Endothelial cell of umbilical vein (primary cell): ENCODE data around the gene TMEM62. TPM values are rescaled to one million over a fixed set of nuclear protein-coding genes. Genes with fewer than 3 reads are reported as not detected.

Source experiments
- BruUV-seq: library from RNA; stranded (reverse); fragments of 400-500 nt; replicated peaks from 2 replicates; lab custom pipeline; 2021; lab: Mats Ljungman, UMichigan
- CTCF ChIA-PET: fragments of 300-600, 350-600 bp; sonication (Branson Sonifier 250); formaldehyde crosslinking; loops from one replicate; lab custom pipeline; 2021; ENCODE audit warnings: antibody characterized with exemption, inconsistent platforms; lab: Charles Lee
- POLR2A ChIA-PET: fragments of 300-600, 350-600 bp; sonication (Branson Sonifier 250); formaldehyde crosslinking; loops from one replicate; lab custom pipeline; 2021; ENCODE audit warnings: antibody characterized with exemption, inconsistent platforms; lab: Charles Lee
- DNase-seq: peaks from one replicate; pipeline ENCODE4 v3.0.0-alpha.2; 2011; ENCODE audit warnings: low read depth, low spot score
- FAIRE-seq: peaks from 2 replicates; lab custom pipeline; 2011; peaks lifted over from hg19 to GRCh38; lab: Jason Lieb, UNC
- H2AFZ ChIP-seq: 2 replicates; pipeline ENCODE4 v1.6.0; 2012; ENCODE audit warnings: low read depth, low read length, control low read depth, inconsistent platforms
- H3K27ac ChIP-seq: 2 replicates; pipeline ENCODE4 v1.5.1; 2011; ENCODE audit warnings: low read depth, mild to moderate bottlenecking, control low read depth, low read length, moderate library complexity; ENCODE audit not compliant: insufficient read depth
- H3K27me3 ChIP-seq, 2 experiments: 2 replicates each; pipeline versions ENCODE4 v1.6.0 to v1.6.1; 2011; ENCODE audit warnings: low read length in 2 of 2, mixed read lengths in 1 of 2; ENCODE audit not compliant: control insufficient read depth in 2 of 2, insufficient read depth in 2 of 2
- H3K36me3 ChIP-seq, 2 experiments: 2 replicates in 1 of 2; 3 replicates in 1 of 2; pipeline ENCODE4 v1.5.1; 2011; ENCODE audit warnings: low read length in 2 of 2, mild to moderate bottlenecking in 1 of 2, moderate library complexity in 1 of 2; ENCODE audit not compliant: control insufficient read depth in 2 of 2, insufficient read depth in 2 of 2; ENCODE audit errors: extremely low read depth in 1 of 2
- H3K4me1 ChIP-seq: 3 replicates; pipeline ENCODE4 v1.5.1; 2011; ENCODE audit warnings: mild to moderate bottlenecking, low read length; ENCODE audit not compliant: control insufficient read depth, insufficient read depth; ENCODE audit errors: extremely low read depth
- H3K4me2 ChIP-seq: 2 replicates; pipeline ENCODE4 v1.6.1; 2011; ENCODE audit warnings: low read length, control low read depth, mixed read lengths; ENCODE audit not compliant: insufficient read depth
- H3K4me3 ChIP-seq, 3 experiments: fragments of 200-600 bp in 1 of 3; sonication (generic), shearing (Covaris generic) in 1 of 3; replicated peaks in 1 of 3; 2 replicates each; pipeline ENCODE4 v1.5.1; 2011 to 2016; ENCODE audit warnings: control low read depth in 3 of 3, low read length in 3 of 3, mild to moderate bottlenecking in 2 of 3, inconsistent platforms in 1 of 3, low read depth in 1 of 3, moderate library complexity in 1 of 3; ENCODE audit not compliant: insufficient read depth in 1 of 3
- H3K79me2 ChIP-seq: 2 replicates; pipeline ENCODE4 v1.6.0; 2012; ENCODE audit warnings: low read length, inconsistent platforms; ENCODE audit not compliant: control insufficient read depth, insufficient read depth
- H3K9ac ChIP-seq: replicated peaks from 2 replicates; pipeline ENCODE3; 2011; ENCODE audit warnings: low read length, control low read depth; ENCODE audit not compliant: insufficient read depth; ENCODE audit errors: extremely low read depth
- H3K9me1 ChIP-seq: replicated peaks from 3 replicates; pipeline ENCODE4 v1.6.0; 2011; ENCODE audit warnings: mild to moderate bottlenecking, low read length; ENCODE audit not compliant: control insufficient read depth, insufficient read depth; ENCODE audit errors: extremely low read depth
- H3K9me3 ChIP-seq: replicated peaks from 2 replicates; pipeline ENCODE4 v1.5.1; 2012; ENCODE audit warnings: low read length, inconsistent platforms; ENCODE audit not compliant: control insufficient read depth, insufficient read depth
- H4K20me1 ChIP-seq: replicated peaks from 2 replicates; pipeline ENCODE3; 2011; ENCODE audit warnings: mild to moderate bottlenecking, low read length; ENCODE audit not compliant: control insufficient read depth, insufficient read depth; ENCODE audit errors: extremely low read depth
- CTCF ChIP-seq, 2 donors: IDR thresholded peaks; 1 replicate in 1 of 2; 2 replicates in 1 of 2; pipeline ENCODE4 v1.5.1; 2011; ENCODE audit warnings: low read length in 2 of 2, mild to moderate bottlenecking in 2 of 2, moderate library complexity in 2 of 2, control low read depth in 1 of 2, inconsistent platforms in 1 of 2, low read depth in 1 of 2; ENCODE audit not compliant: insufficient read depth in 1 of 2; ENCODE audit errors: extremely low read depth in 1 of 2
- EZH2 ChIP-seq: IDR thresholded peaks from 2 replicates; pipeline ENCODE4 v1.6.1; 2012; ENCODE audit warnings: borderline replicate concordance, low read depth, mild to moderate bottlenecking, moderate library complexity, low read length, inconsistent platforms; ENCODE audit not compliant: severe bottlenecking
- FOS ChIP-seq: IDR thresholded peaks from 2 replicates; pipeline ENCODE4 v1.6.1; 2011; ENCODE audit warnings: mild to moderate bottlenecking, low read length, moderate library complexity, borderline replicate concordance; ENCODE audit not compliant: insufficient read depth
- GATA2 ChIP-seq: IDR thresholded peaks from 2 replicates; pipeline ENCODE4 v1.7.0; 2011; ENCODE audit warnings: low read depth, mild to moderate bottlenecking, moderate library complexity, mixed read lengths, low read length; ENCODE audit not compliant: insufficient read length, insufficient read depth
- JUN ChIP-seq: IDR thresholded peaks from 2 replicates; pipeline ENCODE4 v1.6.1; 2011; ENCODE audit warnings: borderline replicate concordance, low read depth; ENCODE audit not compliant: insufficient read length, insufficient read depth
- MAX ChIP-seq: IDR thresholded peaks from 2 replicates; pipeline ENCODE4 v1.6.1; 2011; ENCODE audit not compliant: insufficient read depth, insufficient read length
- MYC ChIP-seq: IDR thresholded peaks from one replicate; pipeline ENCODE4 v1.6.1; 2011; ENCODE audit warnings: mild to moderate bottlenecking, low read depth, low read length
- POLR2A ChIP-seq: IDR thresholded peaks from 2 replicates; pipeline ENCODE4 v1.6.1; 2012; ENCODE audit warnings: low read depth, mild to moderate bottlenecking, control low read depth, low read length
- POLR2AphosphoS5 ChIP-seq: IDR thresholded peaks from 2 replicates; pipeline ENCODE4 v1.6.1; 2012; ENCODE audit warnings: low read depth, mild to moderate bottlenecking, control low read depth, low read length, moderate library complexity; ENCODE audit not compliant: insufficient read depth
- dilution Hi-C: fragments of 300-500 bp; cut with MboI; formaldehyde crosslinking; loops from one replicate; pipeline ENCODE4 v1.15.0; 2019; ENCODE audit warnings: low sequenced_read_pairs; ENCODE audit not compliant: extremely low pct_ligation_motif_present
- intact Hi-C: fragments of 100-400 bp; cut with micrococcal nuclease; formaldehyde crosslinking; loops from one replicate; pipeline ENCODE4 v1.10.0; 2022
- polyA plus RNA-seq, 4 experiments: library from polyadenylated mRNA; depleted of rRNA in 3 of 4; stranded (reverse) in 3 of 4; unstranded in 1 of 4; fragments of >200 nt; gene quantifications; 2 replicates each; pipeline versions ENCODE4 v1.2.1 to v1.2.3, GENCODE V29; 2011 to 2012; ENCODE audit warnings: missing spikeins in 1 of 4
- total RNA-seq: library from RNA; stranded (reverse); gene quantifications from 2 replicates; pipeline ENCODE4 v1.2.3, GENCODE V29; 2021

The TMEM62 gene
- total and polyA plus RNA-seq, 2 donors (not counting 3 experiments of a cell fraction or from before 2014, with no cell fraction given): 10.4 to 22.2 TPM

GRCh38 chr15:43111354-43111753, 22.0 kb upstream of the TMEM62 start:
- Histone ChIP-seq H3K9ac (no peak overlapping the region), H3K9me3 (no peaks in the 10 kb centered on the region), H3K4me1 (peaks cover 4% of the 10 kb centered on the region), H3K9me1 (no peaks in the 10 kb centered on the region), H4K20me1 (no peaks in the 10 kb centered on the region), H3K4me2 (no peak overlapping the region), H2AFZ (no peak overlapping the region), H3K36me3 (no peaks in the 10 kb centered on the region), H3K79me2 (no peaks in the 10 kb centered on the region), H3K27ac (no peak overlapping the region), H3K4me3 (no peak overlapping the region), H3K27me3 (peaks cover under 1 to 2% of the 10 kb centered on the region in 2 experiments)
- no TSS peak for BruUV-seq
- intact Hi-C loops: no loop called here
- dilution Hi-C loops: no loop called here
- ChIA-PET CTCF (interaction anchor here (1.2 kb wide), 1 partner anchor 13 kb away, joined by 3 read pairs; no protein-coding TSS in a partner anchor), POLR2A (no interaction called here)
- FAIRE-seq (no peak), DNase-seq (no peak)
- TF ChIP-seq EZH2 (no peak), JUN (no peak), GATA2 (no peak), MYC (no peak), CTCF (IDR thresholded peaks at IDR 0.05; ENCODE audit: extremely low read depth in 1 of 2, insufficient read depth in 1 of 2, low read depth in 1 of 2, low read length in 2 of 2) (no peak), MAX (no peak), POLR2A (no peak), FOS (no peak), POLR2AphosphoS5 (no peak)
